HG03354 (cell line): Measurements from ENCODE around the gene SMURF2.
"Not testable (repeated sequence)": the region's sequence is repeated elsewhere in the genome, so short reads cannot be mapped to it uniquely, and the experiment has no call there.

Source experiments
- ATAC-seq: cut with Tn5 transposase; IDR thresholded peaks from one replicate; pipeline ENCODE4 v1.9.1; 2021; ENCODE audit warnings: mild to moderate bottlenecking; ENCODE audit not compliant: unreplicated experiment, poor library complexity, severe bottlenecking

Gene SMURF2

DNA sequence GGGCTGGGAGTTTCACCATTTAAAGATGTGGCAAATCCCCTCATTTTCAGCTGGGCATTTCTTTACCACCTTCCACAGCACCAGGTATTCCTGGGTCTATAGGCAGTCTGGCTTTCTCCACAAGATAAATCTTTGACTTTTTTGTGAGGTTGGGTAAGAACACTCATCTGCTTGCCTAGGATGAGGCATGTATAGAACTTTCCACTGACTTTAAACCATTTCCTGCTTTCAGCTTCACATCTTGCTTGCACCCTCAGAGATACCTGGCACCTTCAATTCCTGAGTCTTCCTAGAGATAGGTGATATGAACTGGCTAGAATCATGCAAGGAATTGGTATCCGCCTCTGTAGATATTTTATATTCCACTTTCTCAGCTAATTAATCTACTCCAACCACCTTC, 27.9 kb downstream of the SMURF2 start:
- no peak for ATAC-seq

DNA sequence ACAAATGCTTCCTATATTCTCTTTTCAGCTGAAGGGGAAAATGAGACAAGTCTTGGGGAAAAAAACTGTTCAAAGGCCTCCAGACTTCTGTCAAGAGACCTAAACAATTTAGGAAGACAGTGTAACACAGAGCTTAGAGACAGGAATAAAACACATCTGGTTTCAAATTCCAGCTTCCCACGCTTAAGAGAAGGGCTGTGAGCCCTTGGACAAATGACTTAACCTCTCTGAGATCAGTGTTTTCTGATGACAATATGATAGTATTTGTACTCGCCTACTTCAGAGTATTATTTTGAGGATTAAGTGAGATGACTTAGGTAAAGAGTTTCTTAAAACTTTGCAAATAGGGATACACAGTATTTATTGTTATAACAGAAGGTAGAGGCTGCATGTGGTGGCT, 29.5 kb downstream of the SMURF2 start:
- ATAC-seq, result no peak

DNA sequence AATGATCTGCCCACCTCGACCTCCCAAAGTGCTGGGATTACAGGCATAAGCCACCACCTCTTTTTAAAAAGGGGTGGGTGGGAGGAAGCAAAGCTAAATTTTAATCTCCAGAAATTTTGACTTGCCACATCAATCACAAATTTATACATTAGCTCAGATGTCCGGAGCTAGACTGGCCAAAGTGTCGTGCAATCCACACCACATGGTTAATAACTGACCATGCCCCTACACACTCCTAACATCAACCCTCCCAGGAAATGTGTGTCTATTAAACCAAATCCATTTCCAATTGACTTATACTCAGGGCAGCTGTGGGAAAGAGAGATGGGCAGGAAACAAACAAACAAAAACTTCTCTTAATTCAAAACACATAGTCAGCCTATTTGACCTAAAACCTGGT, 29.9 kb downstream of the SMURF2 start:
- no peak for ATAC-seq

DNA sequence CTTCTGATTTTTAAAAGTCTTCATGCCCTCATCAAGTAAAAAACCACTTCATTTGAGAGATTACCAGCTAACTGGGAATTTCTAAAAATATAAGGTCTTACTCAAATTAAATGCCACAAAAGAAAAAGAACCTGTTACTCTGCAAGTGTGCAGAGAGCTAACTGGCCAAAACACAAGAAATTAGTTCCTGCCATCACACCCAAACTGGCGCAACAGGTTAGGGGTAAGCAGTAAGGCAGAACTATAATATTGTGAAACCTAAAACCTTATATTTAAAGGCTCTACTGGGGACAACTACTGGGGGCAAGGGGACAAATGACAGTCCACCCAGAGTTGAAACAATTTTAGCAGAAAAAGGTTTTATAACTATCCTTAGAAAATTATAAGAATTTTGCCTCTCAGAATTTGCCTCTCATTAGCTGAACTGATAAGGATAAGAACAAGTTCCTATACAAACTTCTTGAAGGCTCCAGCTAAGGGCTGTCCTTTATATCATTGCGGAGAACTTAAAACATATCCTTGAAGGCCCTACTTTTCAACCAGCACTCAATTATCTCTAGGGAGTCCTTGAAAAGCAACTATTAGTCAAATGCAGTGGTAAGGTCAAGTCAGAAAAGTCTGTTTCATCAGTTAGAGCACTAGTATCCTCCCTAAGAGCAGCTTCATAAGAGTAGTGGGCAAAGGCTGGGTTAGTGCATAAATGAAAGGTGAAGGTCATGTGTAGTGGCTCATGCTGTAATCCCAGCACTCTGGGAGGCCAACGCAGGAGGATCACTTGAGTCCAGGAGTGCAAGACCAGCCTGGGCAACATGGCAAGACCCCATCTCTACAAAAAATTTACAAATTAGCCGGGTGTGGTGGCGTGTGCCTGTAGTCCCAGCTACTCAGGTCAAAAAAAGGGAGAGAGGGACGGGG, 31.5 kb downstream of the SMURF2 start:
- ATAC-seq, result no peak

DNA sequence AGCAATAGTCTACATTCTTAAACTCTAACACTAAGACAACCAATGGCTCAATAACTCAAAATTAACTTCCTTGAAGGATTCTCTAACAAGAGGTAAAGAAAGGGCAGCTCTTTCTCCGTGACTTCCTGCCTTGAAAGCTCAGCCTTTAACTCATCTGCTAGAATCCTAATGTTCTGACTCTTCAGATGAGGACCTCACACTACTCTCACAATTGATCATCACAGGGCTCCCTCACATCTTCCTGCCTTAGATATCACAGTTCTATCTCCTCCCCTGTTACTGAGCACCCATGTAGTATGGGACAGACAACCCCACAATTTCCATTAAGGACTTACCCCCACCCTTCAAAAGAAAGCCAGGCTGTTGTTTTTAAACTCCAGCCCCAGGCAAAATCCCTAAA, 33.5 kb downstream of the SMURF2 start:
- no peak for ATAC-seq

DNA sequence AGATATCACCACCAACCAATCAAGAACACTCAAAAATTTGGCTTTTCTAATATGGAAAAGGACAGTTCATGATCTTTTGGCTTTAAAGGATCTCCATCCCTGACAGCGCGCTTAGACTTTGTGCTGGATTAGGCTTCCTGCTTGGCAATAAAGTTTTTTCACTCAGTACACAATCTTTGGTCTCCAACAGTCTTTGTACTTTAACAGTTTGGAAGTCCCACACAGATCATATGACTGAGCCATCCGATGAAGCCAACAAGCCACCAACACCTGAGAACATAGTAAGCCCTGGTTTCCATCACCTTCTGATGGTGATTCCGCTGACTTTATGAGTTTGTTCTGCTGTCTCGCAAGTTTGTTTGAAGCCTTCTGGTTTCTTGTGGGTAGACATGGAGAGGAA, 34.3 kb downstream of the SMURF2 start:
- ATAC-seq, result no peak

DNA sequence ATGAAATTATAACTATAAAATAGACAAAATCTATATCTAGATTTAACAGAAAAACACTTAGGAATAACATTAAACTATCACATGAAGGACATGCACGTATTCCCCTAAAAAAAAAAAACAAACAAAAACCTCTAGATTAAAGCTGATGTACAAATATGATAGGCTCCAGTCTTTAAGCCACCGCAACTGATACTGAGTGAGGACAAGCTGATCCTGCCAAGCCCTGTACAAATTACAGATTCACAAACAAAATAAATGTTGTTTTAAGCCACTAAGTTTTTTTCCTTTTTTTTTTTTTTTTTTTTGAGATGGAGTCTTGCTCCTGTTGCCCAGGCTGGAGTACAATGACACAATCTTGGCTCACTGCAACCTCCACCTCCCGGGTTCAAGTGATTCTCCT, 35.3 kb downstream of the SMURF2 start:
- no peak for ATAC-seq

DNA sequence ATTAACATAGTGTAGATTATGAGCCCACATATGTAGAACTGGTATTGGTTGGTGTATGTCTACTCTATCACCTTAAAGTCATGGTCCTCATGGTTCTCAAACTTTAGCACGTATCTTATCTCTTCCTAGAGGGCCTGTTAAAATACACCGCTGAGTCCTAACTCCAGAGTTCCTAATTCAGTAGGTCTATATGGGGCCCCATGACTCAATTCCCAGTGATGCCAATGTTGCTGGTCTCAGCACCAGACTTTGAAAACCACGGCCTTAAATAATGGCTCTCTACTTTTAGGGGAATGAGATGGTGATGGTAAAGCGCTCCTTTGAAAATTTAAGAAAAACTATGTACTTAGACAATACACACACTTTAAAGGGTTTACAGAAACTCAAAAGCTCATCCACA, 36.6 kb downstream of the SMURF2 start:
- ATAC-seq, result no peak

DNA sequence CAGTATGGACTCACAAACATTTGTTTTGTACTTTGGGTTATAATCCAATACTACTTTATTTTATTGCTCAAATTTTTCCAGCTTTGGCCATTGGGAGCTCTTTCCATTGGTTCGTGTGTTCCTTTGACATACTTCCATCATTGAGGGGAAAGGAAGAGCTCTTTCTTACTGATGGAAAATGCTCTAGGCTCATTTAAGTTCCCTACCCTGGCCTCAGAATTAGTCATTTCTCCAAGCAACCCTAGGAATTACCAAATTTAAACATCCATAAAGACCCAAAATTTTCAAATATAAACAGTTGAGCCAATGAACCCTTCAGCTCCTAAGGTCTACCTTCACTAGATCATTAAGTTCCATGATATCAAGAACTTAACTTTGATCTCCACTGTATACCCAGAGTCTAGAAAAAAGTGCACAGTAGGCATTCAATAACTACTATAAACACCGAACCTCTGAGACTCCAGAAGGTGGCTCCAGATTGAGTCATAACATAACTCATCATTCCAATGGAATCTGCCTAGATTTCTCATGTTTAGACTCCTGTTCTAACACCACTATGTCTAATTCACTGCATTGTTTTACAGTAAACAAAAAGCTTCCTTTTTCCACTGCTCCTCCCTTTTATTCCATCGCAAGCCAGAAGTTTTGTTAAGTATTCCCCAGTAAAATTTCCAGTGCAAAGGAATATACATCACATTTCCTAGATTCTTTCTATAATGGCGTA, 39.0 kb downstream of the SMURF2 start:
- no peak for ATAC-seq

DNA sequence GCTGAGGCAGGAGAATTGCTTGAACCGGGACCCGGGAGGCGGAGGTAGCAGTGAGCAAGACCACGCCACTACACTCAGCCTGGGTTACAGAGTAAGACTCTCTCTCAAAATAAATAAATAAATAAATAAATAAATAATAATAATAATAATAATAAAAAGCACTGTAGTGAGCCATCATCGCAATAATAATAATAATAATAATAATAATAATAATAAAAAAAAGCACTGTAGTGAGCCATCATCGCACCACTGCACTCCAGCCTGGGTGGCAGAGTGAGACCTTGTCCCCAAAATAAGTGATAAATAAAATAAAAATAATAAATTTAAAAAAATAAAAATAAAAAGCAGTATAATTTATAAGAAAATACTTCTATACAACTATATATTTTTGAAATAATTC, 40.3 kb downstream of the SMURF2 start:
- ATAC-seq, result no peak

DNA sequence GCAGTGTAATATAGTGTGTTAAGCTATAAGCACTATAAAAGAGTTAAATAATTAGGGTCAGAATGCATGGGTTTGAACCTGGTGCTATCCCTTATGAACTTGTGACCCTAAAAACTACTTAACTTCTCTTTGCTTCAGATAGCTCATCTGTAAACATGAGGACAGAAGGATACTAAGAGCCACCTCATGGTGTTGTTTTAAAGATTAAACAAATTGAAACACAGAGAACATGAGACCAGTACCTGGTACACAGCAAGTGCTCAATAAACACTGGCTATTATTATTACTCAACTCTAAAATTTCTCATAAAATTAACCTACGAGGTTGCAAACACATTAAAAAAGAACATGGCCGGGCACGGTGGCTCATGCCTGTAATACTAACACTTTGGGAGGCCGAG, 43.3 kb downstream of the SMURF2 start:
- ATAC-seq, result no peak

DNA sequence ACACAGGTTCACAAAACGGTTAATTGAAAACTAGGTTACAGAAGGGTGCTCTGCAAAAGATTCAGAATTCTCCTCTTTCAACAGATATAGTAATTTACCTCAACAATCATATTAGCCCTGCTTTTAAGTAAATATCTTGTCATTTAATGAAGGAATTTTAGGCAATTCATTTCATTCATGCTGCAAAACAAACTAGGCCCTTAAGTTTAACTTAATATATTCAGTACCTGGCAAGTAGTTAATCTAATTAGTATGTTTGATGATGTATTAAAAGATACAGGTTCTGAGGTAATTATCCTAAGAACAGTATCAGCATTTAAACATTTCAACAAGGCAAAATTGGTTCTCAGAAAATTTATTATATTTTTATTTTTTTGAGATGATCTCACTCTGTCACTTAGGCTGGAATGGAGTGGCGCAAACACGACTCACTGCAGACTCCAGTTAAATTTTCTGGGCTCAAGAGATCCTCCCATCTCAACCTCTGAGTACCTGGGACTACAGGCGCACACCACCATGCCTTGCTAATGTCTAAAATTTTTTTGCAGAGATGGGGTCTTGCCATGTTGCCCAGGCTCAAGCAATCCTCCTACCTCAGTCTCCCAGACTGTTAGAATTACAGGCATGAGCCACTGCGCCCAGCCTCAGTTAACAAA, 44.9 kb downstream of the SMURF2 start:
- no peak for ATAC-seq

DNA sequence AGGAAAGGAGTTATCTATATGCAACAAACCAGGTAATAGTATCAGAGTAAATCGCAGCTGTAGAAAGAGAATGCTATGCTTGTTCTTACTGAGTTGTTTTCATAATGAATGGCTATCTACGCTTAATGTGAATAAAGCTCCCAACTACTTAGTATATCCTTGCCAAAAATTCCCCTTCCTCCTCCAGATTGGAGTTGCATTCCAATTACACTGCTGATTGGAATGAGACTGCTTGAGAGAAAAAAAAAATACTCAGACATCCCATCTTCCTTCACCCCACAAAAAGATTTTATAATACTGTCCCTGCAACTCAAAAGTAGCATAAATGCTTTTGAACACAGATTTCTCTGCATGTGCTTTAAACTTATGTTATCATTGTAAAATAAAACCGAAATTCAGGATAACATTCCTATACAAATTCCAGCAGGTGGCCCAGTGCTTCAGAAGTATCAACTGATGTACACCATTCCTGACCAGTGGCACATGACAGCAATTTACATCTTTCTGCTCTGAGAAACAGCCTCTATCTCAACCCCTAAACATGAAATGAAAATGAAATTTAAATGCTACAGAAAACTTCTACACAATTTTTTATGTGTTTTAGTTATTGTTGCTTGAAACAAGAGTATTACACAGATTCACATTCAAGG, 47.0 kb downstream of the SMURF2 start:
- no peak for ATAC-seq

DNA sequence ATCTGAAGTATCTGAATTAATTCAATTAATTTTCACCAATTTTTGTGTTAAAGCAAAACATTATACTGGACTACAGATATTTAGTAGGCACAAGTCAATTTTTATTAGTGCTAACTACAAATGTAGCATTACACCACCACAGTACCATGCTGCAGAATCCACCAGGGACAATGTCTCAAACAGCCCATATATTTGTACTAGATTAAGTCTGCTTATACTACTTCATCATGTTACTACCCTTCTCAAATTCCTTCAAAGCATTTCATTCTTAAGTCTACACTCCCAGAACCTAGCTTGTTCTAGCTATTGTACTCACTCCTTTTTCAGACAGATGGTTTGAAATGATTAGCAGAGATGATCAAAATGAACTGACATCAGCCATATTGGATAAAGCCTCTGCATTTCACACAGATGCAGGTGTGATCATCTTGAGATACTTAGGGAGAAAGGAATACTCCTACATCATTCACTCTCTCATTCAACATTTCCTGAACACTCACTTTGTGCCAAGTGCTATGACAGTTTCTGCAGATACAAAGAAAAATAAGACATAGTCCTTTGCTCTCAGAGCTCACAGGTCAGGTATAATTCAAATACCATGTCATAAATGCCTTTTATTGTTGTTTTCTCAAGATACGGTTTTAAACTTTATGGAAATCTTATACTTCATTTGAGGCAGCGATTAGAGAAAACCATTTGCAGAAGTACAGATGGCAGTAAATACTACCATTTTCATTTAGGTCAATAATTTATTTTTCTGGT, 47.7 kb downstream of the SMURF2 start:
- ATAC-seq, result no peak

DNA sequence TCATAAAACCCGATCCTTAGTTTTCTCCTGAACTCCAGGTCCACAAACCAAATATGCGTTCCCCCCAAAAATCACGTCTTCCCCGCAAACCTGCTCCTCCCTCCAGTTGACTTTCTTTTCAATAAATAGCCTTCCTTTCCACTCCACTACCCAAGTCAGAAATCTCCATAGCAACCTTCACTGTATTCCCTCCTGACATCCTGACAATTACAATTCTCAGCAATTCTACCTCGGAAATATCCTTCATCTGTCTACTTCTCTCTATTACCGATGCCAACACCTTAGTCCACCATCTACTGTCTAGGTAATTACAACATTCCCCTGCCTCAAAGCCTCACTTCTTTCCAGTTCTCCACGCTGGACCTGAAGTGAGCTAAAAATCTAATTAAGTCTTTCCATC, 50.7 kb downstream of the SMURF2 start:
- ATAC-seq, result no peak

DNA sequence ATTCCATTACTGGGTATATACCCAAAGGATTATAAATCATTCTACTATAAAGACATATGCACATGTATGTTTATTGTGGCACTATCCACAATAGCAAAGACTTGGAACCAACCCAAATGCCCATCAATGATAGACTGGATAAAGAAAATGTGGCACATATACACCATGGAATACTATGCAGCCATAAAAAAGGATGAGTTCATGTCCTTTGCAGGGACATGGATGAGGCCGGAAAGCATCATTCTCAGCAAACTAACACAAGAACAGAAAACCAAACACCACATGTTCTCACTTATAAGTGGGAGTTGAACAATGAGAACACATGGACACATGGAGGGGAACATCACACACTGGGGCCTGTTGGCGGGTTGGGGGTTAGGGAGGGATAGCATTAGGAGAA, 51.9 kb downstream of the SMURF2 start:
- ATAC-seq, result not testable (repeated sequence)

DNA sequence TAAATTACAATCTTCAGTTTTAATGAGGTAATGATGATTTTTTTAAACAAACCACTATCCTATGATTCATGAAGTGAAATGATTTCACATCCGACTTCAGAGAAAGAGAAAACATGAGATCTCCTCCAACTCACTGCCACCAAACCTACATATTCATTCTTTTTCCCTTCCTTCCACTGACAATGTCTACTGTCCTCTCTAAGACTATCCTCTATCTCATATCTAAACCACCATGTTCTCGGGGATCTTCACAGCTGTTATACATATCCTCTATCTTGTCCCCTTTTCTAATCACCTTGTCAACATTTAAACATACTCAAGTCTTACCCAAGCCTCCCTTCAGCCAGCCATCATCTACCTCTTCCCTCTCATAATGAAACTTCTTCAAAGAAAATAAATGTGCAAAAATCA, 53.5 kb downstream of the SMURF2 start:
- ATAC-seq, result no peak

DNA sequence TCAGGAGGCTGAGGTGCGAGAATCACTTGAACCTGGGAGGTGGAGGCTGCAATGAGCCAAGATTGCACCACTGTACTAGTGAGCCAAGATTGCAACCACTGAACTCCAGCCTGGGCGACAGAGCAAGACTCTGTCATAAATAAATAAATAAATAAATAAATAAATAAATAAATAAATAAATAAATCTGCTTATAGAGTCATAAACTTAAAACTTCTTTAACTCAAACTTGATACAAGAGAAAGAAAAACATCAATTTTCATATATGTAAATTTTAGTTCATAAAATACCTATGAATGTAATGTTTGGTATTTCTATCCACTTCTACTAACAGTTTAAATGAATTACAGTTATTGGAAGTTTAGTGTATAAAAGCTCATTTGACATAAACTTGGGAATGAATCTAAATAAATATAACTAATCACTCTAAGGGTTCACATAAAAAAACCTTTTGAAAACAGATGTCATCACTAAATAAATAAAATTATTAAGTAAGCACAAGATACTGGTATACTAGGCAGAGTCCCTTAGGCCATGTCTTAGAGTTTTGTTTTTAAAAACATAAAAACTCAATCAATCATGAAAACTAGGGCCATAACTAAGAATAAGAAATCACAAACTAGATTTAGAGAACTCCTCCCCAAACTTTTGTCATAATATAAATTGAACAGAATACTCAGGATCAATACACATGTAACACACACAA, 54.1 kb downstream of the SMURF2 start:
- ATAC-seq, result no peak

DNA sequence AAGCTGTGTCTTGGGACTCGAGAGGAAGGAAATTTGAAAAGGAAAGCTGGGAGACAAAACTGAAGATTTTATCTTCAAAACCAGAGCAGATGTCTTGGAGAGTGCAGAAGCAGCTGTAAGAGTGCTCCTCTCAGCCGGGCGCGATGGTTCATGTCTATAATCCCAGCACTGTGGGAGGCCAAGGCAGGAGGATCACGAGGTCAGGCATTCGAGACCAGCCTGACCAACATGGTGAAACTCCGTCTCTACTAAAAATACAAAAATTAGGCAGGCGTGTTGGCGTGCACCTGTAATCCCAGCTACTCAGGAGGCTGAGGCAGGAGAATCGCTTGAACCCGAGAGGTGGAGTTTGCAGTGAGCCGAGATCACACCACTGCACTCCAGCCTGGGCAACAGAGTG, 57.6 kb downstream of the SMURF2 start:
- ATAC-seq, result not testable (repeated sequence)
